ENCODE measurements around the gene PDE8A. TPM values are rescaled to one million over a fixed set of nuclear protein-coding genes. Genes with fewer than 3 reads are reported as not detected.

The PDE8A gene
- total and polyA plus RNA-seq, 2 of the 4 experiments (the other 2 are of a cell fraction): 32.4 to 35.9 TPM

DNA sequence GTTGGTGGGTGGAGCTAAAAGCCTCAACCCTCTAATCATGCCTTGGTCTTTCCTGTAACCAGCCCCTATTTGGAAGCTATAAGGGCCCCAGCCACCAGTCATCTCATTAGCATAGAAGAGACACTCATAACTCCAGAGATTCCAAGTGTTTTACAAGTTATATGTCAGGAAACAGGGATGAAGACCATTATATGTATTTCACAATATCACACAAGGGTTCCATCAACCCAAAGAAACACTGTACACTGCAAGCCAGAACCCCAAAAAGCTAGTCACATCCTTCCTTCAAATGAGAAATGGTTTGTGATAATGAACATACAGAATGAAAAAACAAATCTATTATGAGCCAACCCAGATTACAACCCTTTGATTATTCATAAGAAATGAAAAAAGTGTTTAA is 175.7 kb downstream of the PDE8A start:
- dilution Hi-C loops (cut with HindIII; ENCODE audit: low sequenced_read_pairs, unreplicated experiment): no loop called here
- CTCF ChIA-PET: no interaction called here
- H3K9me3 ChIP-seq (ENCODE audit: control insufficient read depth, insufficient read depth, low read length): peaks cover 5% of the 10 kb centered on the region

More for the DNA sequence above, 175.7 kb downstream of the PDE8A start:
- Histone ChIP-seq H3K27ac (ENCODE audit: insufficient read depth, low read length) (no peak overlapping the region), H3K36me3 (ENCODE audit: control insufficient read depth, insufficient read depth, low read length) (no peaks in the 10 kb centered on the region), H3K23ac (ENCODE audit: low read depth, low read length) (no peak overlapping the region), H2AFZ (replicated peaks; ENCODE audit: low read length, poor library complexity) (no peak overlapping the region), H3K9me1 (ENCODE audit: insufficient read depth, low read length) (no peaks in the 10 kb centered on the region), H4K91ac (ENCODE audit: insufficient read depth, low read depth, low read length) (no peak overlapping the region), H4K5ac (ENCODE audit: low read depth, low read length) (no peak overlapping the region), H2AK5ac (ENCODE audit: low read depth, low read length) (no peak overlapping the region), H3K56ac (ENCODE audit: extremely low read depth, insufficient read depth, low read length) (no peak overlapping the region), H3K4me2 (ENCODE audit: low read depth, low read length) (no peak overlapping the region), H3K9ac (ENCODE audit: low read depth, low read length) (no peak overlapping the region), H3K4me1 (ENCODE audit: control insufficient read depth, insufficient read depth, low read length) (no peaks in the 10 kb centered on the region), H3K4ac (ENCODE audit: low read depth, low read length) (no peak overlapping the region), H2BK5ac (ENCODE audit: low read depth, low read length, poor library complexity, severe bottlenecking) (no peak overlapping the region), H2AK9ac (replicated peaks; ENCODE audit: low read depth, low read length, poor library complexity) (no peak overlapping the region), H3K14ac (replicated peaks; ENCODE audit: low read depth, low read length) (no peak overlapping the region), H3K4me3 (ENCODE audit: insufficient read depth, low read depth, low read length) (no peak overlapping the region), H4K8ac (ENCODE audit: low read depth in 2 of 2, low read length in 2 of 2) (no peak overlapping the region), H2BK20ac (ENCODE audit: low read depth, low read length) (no peak overlapping the region), H2BK15ac (ENCODE audit: low read depth, low read length) (no peak overlapping the region), H2BK120ac (ENCODE audit: low read depth, low read length) (no peak overlapping the region), H3K18ac (ENCODE audit: low read depth, low read length) (no peak overlapping the region), H3K79me1 (ENCODE audit: low read depth in 1 of 2, low read length in 2 of 2) (no peaks in the 10 kb centered on the region), H4K20me1 (ENCODE audit: insufficient read depth, low read length) (no peaks in the 10 kb centered on the region), H3K27me3 (ENCODE audit: control insufficient read depth, insufficient read depth, low read length) (peaks cover 8% of the 10 kb centered on the region)
- intact Hi-C loops (cut with micrococcal nuclease) (no loop called here), in situ Hi-C loops (cut with MboI; ENCODE audit: low sequenced_read_pairs) (loop anchor here (25.0 kb wide), 1 partner anchor 130 kb away; no protein-coding TSS in a partner anchor)
- BruUV-seq (replicated peaks): no TSS peak
- no peak for ATAC-seq (ENCODE audit: low read depth)
- POLR2A ChIA-PET (ENCODE audit: unreplicated experiment): no interaction called here
- TF ChIP-seq BHLHE40 (IDR thresholded peaks at IDR 0.05; ENCODE audit: low read depth, low read length): no peak
- TF ChIP-seq RCOR1 (IDR thresholded peaks at IDR 0.05; ENCODE audit: insufficient replicate concordance, low read length): no peak
- TF ChIP-seq SMC3 (IDR thresholded peaks at IDR 0.05; ENCODE audit: low read depth, low read length): no peak
- peak; percentile 58 for TF ChIP-seq CEBPB (IDR thresholded peaks at IDR 0.05; ENCODE audit: low read depth, low read length)
- DNase-seq: no peak
